Muscle of arm (tissue), 12 donors: ENCODE data around the gene MTMR10. TPM values are rescaled to one million over a fixed set of nuclear protein-coding genes. Genes with fewer than 3 reads are reported as not detected.

ENCODE experiments used
- DNase-seq: peaks from one replicate; pipeline ENCODE4 v3.0.0-alpha.2; 2013
- polyA plus RNA-seq, 12 donors: library from polyadenylated mRNA; unstranded; fragments of 120-200 nt; gene quantifications; one replicate each; pipeline ENCODE4 v1.2.1, GENCODE V29; 2013; ENCODE audit not compliant: insufficient read length in 12 of 12

Gene MTMR10
- polyA plus RNA-seq, 12 donors, result 17.9 to 30.5 (median 21.7) TPM; not detected in 1

GRCh38 chr15:30962079-30962478, 29.3 kb downstream of the MTMR10 start:
- DNase-seq, result no peak

GRCh38 chr15:30958219-30958618, 33.2 kb downstream of the MTMR10 start:
- no peak for DNase-seq

- DNase-seq, result no peak
These were observed 35.0 kb downstream of the MTMR10 start for GRCh38 chr15:30956216-30957124.

GRCh38 chr15:30954674-30955073, 36.8 kb downstream of the MTMR10 start:
- no peak for DNase-seq

GRCh38 chr15:30953731-30954378, 37.6 kb downstream of the MTMR10 start:
- no peak for DNase-seq

GRCh38 chr15:30953183-30953582, 38.2 kb downstream of the MTMR10 start:
- DNase-seq, result no peak

GRCh38 chr15:30943654-30944335, 47.6 kb downstream of the MTMR10 start:
- no peak for DNase-seq

GRCh38 chr15:30941520-30941919, 49.9 kb downstream of the MTMR10 start:
- no peak for DNase-seq

GRCh38 chr15:30940359-30940758, 51.1 kb downstream of the MTMR10 start:
- no peak for DNase-seq

GRCh38 chr15:30939161-30939560, 52.3 kb downstream of the MTMR10 start:
- no peak for DNase-seq

GRCh38 chr15:30933293-30933692, 58.1 kb downstream of the MTMR10 start:
- no peak for DNase-seq

GRCh38 chr15:30930422-30930821, 61.0 kb downstream of the MTMR10 start:
- DNase-seq, result no peak

GRCh38 chr15:30929982-30930381, 61.4 kb downstream of the MTMR10 start:
- DNase-seq, result no peak

GRCh38 chr15:30929064-30929669, 62.3 kb downstream of the MTMR10 start:
- DNase-seq, result no peak

- no peak for DNase-seq
These were observed 63.4 kb downstream of the MTMR10 start for GRCh38 chr15:30928076-30928475.

GRCh38 chr15:30927148-30927761, 64.2 kb downstream of the MTMR10 start:
- no peak for DNase-seq

GRCh38 chr15:30926161-30926560, 65.3 kb downstream of the MTMR10 start:
- no peak for DNase-seq

GRCh38 chr15:30925686-30926085, 65.7 kb downstream of the MTMR10 start:
- DNase-seq, result no peak

GRCh38 chr15:30924353-30924752, 67.1 kb downstream of the MTMR10 start:
- DNase-seq, result no peak

GRCh38 chr15:30923429-30923828, 68.0 kb downstream of the MTMR10 start:
- DNase-seq, result no peak

GRCh38 chr15:30922480-30923311, 68.7 kb downstream of the MTMR10 start:
- no peak for DNase-seq
